HG03469 (cell line): Measurements from ENCODE around the gene VTI1A.
"Not testable (repeated sequence)": the region's sequence is repeated elsewhere in the genome, so short reads cannot be mapped to it uniquely, and the experiment has no call there.

Experiments
- ATAC-seq: cut with Tn5 transposase; IDR thresholded peaks from one replicate; pipeline ENCODE4 v1.9.1; 2021; ENCODE audit warnings: mild to moderate bottlenecking, moderate library complexity, moderate number of reproducible peaks; ENCODE audit not compliant: unreplicated experiment

Gene VTI1A

DNA sequence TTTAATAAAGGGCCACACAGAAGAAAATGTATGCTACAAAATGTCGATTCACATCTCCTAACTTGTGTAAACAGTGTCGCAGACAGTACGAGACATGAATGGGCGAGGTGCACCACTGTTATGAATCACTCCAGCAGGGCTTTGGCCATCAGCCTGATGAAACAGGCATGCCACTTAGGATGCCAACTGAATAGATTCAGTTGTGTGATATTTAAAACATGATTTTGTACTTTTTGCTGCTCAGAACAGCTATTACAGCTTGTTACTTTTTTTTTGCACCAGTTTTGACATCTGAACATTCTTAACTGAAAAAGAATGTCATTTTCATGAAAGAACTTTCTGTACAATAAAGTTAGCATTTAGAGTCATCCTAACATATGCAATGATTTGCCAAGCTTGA lies 138.1 kb downstream of the VTI1A start:
- ATAC-seq = no peak

DNA sequence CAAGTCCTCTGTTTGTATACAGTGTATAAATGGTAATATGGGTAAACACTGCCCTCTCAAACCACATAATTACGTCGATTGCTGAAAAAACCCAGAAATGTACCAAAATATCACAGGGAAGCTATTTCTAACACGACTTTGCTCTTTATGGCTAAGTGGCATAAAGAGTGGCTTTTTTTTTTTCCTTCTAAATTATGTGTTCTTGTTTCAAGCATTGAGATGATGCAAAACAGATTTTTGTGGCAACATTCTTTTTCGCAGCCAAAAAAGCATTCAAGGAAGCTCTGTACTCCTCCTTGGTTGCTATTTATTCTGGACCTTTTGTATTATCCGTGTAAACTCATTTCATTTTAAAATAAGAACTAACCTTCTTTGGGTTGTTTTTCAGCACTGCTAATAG lies 138.9 kb downstream of the VTI1A start:
- no peak for ATAC-seq

DNA sequence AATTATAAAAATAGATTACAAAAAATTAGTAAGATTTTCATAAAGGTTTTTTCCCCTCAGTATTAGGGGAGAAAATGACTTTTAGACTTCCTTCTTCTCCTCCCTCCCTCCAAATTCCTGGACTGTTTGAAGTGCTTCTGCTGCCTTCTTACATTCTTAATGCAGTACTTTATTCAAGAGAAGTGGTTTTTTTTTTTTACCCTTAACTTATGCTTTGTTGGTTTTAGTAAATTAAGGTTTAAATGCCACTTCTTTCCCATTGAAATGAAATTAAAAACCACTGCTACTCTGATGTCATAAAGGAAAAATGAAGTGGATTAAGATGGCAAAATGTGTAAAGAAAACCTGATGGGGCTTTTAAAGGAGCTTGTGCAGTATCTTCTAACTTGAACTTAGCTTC lies 140.7 kb downstream of the VTI1A start:
- no peak for ATAC-seq

DNA sequence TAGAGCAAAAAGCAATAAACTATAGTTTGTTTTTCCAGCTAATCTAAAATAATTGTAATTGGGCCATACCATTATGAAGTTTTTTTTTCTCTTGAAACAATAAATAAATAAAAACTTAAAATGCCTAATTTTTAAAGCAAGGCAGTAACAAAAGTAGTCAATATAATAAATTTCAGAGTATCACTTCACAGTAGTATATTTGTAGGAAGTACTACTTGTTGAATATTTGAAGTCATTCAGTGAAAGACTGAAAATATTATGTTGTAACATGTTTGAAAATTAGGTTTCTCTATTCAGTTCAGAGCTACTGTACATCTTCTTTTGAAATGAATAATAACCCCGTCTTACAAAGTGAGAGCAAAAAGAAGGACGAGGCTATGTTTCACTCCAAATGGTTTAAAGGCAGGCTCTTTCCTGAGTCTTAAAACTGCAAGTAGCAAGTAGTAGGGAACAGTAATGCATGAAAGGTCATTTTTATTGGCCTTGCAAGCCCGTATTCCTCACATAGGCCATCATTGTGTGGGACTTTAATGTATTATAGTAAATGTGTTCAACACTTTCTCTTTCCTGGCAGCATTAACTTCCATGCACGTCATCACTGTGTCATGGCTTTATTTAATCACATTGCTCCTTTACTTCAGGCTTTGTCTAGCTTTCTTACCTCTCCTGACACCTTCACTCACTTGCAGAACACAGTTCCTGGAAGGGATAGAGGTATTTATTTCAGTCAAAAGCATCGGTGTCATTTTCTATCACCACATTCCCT lies 141.4 kb downstream of the VTI1A start:
- ATAC-seq = no peak

DNA sequence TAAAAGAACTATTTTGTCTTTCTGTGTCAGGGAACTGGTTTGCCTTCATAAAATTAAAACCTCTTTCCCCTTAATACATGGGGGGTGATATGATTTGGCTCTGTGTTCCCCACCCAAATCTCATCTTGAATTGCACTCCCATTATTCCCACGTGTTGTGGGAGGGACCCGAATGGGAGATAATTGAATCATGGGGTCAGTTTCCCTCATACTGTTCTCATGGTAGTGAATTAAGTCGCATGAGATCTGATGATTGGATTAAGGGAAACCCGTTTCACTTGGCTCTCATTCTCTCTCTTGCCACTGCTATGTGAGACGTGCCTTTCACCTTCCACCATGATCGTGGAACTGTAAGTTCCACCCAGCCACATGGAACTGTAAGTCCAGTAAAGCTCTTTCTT lies 142.1 kb downstream of the VTI1A start:
- no peak for ATAC-seq

DNA sequence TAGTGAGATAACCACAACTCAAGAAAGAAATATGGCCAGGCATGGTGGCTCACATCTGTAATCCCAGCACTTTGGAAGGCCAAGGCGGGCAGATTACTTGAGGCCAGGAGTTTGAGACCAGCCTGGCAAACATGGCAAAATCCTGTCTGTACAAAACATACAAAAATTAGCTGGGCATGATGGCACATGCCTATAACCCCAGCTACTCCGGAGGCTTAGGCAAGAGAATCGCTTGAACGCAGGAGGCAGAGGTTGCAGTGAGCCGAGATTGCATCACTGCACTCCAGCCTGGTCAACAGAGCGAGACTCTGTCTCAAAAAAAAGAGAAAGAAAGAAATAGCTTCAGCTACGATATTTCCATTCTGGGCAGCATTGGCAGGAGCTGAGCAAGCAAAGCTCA lies 143.8 kb downstream of the VTI1A start:
- not testable (repeated sequence) for ATAC-seq

DNA sequence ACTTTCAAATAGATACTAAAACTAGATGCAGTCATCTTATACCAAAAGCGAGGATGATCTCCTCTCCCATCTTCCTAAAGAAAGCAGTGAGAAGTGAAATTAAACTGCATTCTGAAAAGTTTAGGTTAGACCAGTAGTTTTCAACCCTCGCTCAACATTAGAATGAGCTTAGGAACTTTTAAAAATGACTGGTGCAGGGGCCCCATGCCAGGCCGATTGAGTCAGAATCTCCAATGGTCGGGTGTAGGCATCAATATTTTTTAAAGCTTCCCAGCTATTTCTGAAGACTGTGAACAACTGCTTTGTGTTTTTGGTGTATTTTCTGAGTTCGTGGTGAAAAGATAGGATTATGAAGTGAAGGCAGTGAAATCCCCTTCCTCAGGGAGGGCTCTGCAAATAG lies 146.0 kb downstream of the VTI1A start:
- ATAC-seq = no peak

DNA sequence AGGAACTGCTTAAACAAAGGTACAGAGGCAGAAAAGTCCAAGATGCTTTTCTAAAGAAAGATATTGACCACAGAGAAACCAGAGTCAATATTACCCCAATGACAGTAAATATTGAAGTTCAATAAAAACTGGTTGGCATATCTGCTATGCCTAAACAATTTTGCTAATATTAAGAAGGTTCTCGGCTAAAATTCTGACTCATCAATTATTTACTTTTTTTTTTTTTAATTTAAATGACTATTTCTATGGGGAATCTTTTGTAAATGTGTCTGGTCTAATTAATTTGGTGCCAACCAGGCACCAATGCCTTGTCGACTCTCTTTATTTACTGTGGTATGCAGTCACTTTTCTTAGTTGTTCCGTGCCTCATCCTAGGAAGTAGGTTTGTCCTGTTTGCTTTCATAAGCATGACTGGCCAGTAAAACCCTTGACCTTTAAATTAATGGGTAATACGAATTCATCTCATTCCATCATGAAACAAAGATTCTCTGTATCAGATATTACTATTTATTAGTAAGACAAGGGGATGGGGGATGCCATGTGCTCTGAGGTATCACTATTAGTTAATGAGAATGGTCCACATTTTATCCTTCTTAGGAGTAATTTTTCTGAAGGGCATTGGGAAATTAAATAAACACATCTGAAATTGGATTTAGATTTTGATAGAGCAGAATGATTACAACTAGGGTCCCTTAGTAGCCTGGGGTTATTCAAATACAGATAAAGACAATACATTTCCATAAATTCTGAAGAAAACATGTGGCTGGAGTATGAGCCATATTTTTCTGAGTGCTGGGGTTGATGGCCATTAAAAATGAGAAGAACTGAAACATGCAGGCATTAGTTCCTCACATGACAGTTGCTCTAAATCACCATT lies 154.4 kb downstream of the VTI1A start:
- ATAC-seq = no peak

DNA sequence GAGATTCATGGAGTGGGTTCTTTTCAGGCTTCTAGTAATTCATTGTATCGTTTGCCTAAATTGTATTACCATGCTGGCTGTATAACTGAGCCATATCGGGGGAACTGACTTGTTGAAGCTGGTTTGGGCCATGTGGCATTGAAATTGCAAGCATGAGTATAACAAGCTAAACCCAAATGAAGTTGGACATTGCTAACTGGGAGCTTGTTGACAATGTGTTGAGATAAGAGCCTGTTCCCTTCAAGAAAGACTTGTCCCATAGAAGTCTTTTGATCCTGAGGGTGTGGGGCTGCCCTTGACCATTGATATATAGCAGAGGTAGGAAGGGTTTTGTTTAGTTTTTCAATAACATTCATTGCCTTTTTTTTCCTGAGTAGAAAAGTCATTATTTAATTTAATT lies 156.0 kb downstream of the VTI1A start:
- ATAC-seq = no peak

DNA sequence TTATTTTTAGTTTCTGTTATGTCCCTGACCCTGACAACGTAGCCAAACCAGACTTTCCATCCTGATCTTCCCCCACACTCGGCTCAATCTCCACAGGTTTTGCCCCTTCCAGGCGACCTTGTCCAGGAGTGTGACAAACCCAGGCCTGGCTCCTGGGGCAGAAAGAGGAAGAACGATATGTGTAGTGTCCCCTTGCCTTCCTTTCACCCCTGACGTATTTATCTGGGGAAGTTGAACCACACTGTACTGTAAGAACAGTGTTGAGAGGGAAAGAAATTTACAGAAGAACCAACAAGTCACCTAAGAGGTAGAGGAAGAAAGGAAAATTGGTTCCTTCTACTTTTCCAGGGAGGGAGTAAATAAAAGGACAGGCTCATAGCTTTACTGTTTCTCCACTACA lies 158.0 kb downstream of the VTI1A start:
- ATAC-seq = no peak

DNA sequence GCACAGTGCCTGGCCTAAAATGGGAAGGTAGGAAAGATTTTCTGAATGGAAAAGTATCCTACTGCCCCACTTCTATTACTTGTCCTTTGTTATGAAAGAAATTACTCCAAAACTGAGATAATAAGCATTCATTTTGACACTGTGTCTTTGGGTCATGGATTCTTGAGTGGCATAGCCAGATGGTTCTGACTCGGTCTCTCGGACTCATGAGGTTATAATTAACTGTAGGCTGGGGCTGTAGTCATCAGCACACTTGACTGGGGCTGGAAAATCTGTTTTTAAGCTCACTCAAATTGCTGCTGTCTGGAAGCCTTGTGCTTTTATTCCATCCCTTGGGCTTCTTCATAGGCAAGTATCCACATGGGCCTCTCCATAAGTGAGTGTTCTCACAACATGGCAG lies 160.5 kb downstream of the VTI1A start:
- ATAC-seq = no peak

DNA sequence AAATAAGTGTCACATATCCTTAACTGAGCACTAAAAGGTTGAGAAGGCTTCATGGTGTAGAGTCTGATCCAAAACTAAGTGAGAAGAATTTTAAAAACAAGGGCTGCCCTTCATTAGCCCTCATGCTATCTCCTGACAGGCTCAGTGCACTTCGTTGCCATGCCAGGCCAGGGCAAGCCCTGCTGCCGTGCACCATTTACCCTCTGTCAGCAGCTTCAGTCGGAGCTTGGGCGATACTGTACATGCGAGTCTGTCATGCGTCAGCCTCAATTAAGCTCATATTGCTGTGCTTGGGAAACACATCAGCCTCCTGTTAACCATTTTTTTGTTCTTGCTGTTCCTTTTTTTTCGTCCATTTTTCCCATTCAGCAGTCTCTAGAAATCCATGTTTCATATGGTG lies 166.6 kb downstream of the VTI1A start:
- ATAC-seq = no peak

DNA sequence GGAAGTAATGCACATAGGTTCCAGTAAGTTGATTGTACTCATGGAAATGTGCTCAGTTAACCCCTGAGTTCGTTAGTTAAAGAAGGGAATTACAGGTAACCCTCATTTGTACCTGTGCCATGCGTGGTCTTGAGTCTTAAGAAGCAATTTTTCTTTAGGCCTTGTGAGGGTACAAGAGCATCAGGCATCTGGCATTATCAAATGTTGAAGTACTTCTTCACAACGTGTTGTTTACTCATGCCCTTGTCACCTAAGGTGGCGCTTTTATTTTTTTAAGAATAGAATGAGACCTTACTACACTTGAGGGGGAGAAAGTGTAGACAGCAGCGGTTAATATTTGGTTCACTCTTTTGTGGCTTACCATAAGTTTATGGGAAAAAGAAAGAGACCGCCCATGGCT lies 167.1 kb downstream of the VTI1A start:
- no peak for ATAC-seq

DNA sequence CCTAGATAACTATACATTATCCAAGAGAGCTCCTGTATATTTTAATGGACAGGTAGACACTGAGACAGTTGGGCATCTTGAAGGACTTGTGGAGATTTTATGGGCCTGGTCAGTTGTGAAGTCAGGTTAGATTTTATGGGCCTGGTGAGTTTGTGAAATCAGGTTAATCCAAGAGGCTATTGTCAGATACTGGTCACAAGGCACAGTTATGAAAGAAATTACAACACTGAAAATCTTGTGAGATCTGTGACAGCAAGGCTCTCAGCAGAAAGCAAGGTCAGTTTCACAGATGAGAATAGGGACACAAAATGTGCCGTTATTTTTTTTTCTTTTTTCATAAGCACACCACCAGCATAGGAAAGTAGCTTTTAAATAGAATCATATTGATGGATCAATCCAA lies 167.6 kb downstream of the VTI1A start:
- ATAC-seq = no peak

DNA sequence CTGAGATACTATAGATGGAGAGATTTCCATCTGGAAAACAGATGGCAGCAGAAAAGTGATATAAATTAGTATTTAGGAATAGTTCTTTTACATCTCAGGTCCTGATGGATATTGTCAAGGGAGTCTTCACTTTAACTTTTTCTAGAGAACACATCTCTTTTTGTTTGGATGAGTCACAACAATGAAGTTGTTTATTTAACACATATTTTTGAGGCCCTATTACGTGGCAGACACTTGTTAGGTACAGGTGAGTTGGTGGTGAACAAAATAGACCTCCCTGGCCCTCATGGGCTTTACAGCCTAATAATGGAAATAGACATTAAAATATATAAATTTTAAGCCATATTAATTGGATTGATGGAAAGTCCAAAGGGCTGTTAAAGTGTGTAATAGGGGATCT lies 168.3 kb downstream of the VTI1A start:
- no peak for ATAC-seq

DNA sequence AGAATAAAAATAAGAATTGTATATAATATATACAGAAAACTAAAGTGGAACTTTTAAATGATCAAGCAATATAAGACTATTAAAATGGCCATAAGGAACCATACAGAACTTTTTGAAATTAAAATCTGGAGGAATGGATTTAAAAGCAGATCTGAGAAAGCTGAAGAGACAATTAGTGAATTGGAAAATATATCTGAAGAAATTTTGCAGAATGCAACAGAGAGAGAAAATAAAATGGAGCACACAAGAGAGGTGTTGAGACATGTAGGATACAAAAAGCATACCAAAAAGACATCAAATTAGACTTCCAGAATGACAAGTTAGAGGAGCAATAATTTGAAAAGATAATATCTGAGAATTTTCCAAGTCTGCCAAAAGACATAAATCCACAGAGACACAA lies 169.6 kb downstream of the VTI1A start:
- ATAC-seq = no peak

DNA sequence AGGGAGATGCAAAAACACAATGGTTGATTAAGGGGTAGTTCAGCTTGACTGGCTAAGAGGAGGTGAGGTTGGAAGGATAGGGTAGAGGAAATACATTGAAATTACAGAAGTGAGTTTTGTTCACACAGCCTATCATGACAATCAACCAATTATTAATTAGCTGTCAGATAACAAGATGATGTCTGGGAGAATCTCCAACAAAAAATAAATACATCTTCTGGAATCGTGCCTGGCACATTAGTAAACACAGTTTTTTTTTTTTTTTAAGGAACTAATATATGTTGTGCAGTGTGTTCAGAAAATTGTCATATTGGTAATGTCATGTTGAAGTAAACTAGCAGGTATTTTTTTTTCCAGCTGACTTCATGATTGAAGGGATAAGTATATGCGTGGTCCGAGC lies 171.8 kb downstream of the VTI1A start:
- ATAC-seq = no peak

DNA sequence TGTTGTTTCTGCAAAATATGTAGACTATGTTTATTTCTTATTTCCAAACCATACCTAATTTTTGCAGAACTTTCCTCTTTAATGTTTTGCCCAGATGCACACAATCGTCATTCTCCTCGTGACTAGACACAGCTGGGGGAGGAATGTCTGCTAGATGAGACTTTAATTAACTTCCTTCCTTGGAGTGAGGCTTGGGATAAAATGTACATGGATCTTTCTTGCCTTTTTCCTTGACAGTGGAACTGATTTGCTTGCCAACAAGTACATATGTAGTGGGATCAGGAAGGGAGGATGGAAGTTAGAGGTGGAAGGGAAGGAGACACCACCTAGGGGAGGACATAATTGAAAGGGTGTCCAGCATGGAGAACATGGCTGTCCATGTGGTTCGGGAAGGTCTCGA lies 172.5 kb downstream of the VTI1A start:
- ATAC-seq = no peak

DNA sequence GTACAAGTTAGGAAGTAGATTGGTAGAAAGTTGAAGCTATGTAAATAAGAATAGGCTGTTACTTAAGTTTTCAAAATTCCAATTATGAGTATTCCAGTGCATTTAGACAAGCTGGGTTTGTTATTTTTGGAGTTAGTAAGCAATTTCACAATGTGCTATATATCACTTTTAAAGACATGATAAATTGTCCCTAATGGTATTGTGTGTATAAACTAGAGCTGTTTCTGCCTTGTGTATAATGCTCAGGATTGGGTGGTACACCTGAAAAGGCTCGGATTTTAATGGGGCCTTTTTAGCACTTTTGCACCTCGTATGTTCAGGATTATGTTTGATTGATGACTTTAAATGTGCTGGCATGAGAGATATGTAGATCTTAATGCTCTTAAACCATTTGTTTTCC lies 175.8 kb downstream of the VTI1A start:
- ATAC-seq = no peak

DNA sequence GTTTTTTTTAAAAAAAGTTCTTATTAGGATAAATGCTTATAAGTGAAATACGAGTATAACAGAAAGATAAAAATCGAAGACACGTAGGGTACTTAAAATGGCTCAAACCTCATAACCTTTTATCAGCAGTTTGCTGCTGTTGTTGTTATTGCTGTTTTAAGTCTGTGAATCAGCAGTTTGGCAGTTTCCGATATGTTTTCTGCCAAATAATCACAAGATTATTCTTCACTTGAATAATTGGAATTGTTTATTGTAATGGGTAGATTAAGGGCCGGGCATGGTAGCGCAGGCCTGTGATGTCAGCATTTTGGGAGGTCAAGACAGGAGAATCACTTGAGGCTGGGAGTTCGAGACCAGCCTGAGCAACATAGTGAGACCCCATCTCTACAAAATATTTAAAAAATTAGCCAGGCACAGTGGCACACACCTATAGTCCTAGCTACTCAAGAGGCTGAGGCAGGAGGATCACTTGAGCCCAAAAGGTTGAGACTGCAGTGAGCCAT lies 177.6 kb downstream of the VTI1A start:
- no peak for ATAC-seq

DNA sequence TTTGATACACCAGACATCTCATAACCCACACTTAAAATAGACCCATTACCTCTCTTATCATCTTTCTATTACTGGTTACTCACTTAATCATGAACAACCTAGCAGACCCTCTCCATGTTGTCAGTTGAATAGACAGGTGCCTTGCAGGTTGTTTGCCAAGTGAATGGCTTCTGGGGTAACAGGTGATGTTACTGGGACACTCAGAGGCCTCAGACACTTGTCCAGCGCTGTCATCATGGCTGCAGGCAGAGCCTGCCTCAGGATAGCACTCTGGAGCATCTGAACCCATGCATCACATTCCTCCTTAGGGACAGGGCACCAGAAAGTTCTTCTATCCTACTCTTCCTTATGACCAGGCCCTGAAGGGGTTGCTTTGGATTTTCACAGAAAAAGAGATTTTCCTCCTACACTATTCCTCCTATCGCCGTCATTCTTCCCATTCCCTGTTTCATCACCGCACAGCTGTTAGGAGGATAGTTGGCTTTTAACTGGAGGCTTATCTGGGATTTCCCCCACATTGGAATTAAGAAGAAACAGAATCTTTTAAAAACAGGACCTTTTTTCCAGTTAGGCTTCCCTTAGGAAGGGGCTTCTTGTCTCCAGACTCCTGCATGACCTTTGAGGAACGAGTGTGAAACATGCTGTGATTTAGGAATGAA lies 182.1 kb downstream of the VTI1A start:
- no peak for ATAC-seq
